NCI-H748 (cell line): ENCODE measurements around the gene DTNB.
"Not testable (repeated sequence)": the region's sequence is repeated elsewhere in the genome, so short reads cannot be mapped to it uniquely, and the experiment has no call there.

Source experiments
- DNase-seq: peaks from one replicate; lab custom pipeline; 2025; ENCODE audit not compliant: unreplicated experiment; lab: John Stamatoyannopoulos, UW

The DTNB gene

GRCh38 chr2:25633801-25634200, 39.6 kb downstream of the DTNB start:
- DNase-seq = not testable (repeated sequence)

- DNase-seq = no peak
These were observed 41.0 kb downstream of the DTNB start for GRCh38 chr2:25632396-25632795.

GRCh38 chr2:25624635-25625034, 48.7 kb downstream of the DTNB start:
- DNase-seq = no peak

- no peak for DNase-seq
These were observed 50.0 kb downstream of the DTNB start for GRCh38 chr2:25623361-25623760.

- DNase-seq = no peak
These were observed 52.7 kb downstream of the DTNB start for GRCh38 chr2:25620711-25621110.

- DNase-seq = no peak
These were observed 53.3 kb downstream of the DTNB start for GRCh38 chr2:25620077-25620476.

GRCh38 chr2:25619185-25619584, 54.2 kb downstream of the DTNB start:
- no peak for DNase-seq

- DNase-seq = peak; percentile 91
These were observed 54.7 kb downstream of the DTNB start for GRCh38 chr2:25618676-25619075.

GRCh38 chr2:25617948-25618646, 55.3 kb downstream of the DTNB start:
- DNase-seq = no peak

GRCh38 chr2:25615920-25616319, 57.5 kb downstream of the DTNB start:
- no peak for DNase-seq

GRCh38 chr2:25615386-25615785, 58.0 kb downstream of the DTNB start:
- DNase-seq = no peak

- no peak for DNase-seq
These were observed 58.7 kb downstream of the DTNB start for GRCh38 chr2:25614711-25615110.

GRCh38 chr2:25608718-25609117, 64.7 kb downstream of the DTNB start:
- no peak for DNase-seq

- DNase-seq = peak; percentile 36
These were observed 66.5 kb downstream of the DTNB start for GRCh38 chr2:25606892-25607291.

GRCh38 chr2:25602333-25602723, 71.0 kb downstream of the DTNB start:
- DNase-seq = no peak

- DNase-seq = not testable (repeated sequence)
These were observed 71.6 kb downstream of the DTNB start for GRCh38 chr2:25601711-25602332.

- no peak for DNase-seq
These were observed 74.5 kb downstream of the DTNB start for GRCh38 chr2:25598911-25599310.

- DNase-seq = no peak
These were observed 75.0 kb downstream of the DTNB start for GRCh38 chr2:25598332-25598731.

- no peak for DNase-seq
These were observed 75.5 kb downstream of the DTNB start for GRCh38 chr2:25597881-25598280.

GRCh38 chr2:25596516-25597244, 76.7 kb downstream of the DTNB start:
- DNase-seq = no peak

GRCh38 chr2:25595393-25595792, 78.0 kb downstream of the DTNB start:
- no peak for DNase-seq

GRCh38 chr2:25594991-25595390, 78.4 kb downstream of the DTNB start:
- DNase-seq = no peak
